ENCODE measurements around the gene LDLRAD1.

GRCh38 chr1:54052431-54052933, 34.5 kb upstream of the LDLRAD1 start:
- no peak for TF ChIP-seq CTCF (IDR thresholded peaks at IDR 0.05; ENCODE audit: borderline replicate concordance, extremely low read depth, low read length, poor library complexity, severe bottlenecking)
- no peak for TF ChIP-seq EZH2 (IDR thresholded peaks at IDR 0.05; ENCODE audit: borderline replicate concordance, low read depth, low read length, severe bottlenecking)

Data from DND-41 (cell line).